Measurements from ENCODE around the gene ZNF790.

GRCh38 chr19:36772311-36773222 lies 65.6 kb downstream of the ZNF790 start, which contains the start of gene ZNF850:
- TF ChIP-seq CTCF (IDR thresholded peaks at IDR 0.05) (no peak), POLR2A (IDR thresholded peaks at IDR 0.05) (peak in 1 of 2 donors; percentile 53)

All from thyroid gland (tissue), 4 donors.